Measurements from ENCODE around the gene MTCL1.

MTCL1 gene

DNA sequence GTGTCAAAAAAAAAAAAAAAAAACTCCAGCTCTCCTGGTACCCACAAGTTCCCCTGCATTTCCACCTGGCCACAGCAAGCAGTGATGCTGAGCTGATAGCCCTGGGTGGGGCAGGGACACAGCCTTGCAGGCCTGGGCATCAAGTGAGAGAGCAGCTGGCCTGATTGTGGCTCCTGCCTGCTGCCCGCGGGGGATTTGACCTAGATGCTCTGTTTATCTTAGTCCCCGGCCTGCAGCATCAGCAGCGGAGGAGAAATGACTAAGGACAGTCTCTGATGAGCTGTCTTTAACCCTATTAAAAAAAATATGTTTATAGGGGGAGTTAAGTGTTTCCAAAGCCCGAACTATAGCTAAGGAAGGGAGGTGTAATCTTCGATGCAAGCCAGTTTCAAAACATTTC, 102.6 kb downstream of the MTCL1 start:
- TF ChIP-seq, protein P1, sequence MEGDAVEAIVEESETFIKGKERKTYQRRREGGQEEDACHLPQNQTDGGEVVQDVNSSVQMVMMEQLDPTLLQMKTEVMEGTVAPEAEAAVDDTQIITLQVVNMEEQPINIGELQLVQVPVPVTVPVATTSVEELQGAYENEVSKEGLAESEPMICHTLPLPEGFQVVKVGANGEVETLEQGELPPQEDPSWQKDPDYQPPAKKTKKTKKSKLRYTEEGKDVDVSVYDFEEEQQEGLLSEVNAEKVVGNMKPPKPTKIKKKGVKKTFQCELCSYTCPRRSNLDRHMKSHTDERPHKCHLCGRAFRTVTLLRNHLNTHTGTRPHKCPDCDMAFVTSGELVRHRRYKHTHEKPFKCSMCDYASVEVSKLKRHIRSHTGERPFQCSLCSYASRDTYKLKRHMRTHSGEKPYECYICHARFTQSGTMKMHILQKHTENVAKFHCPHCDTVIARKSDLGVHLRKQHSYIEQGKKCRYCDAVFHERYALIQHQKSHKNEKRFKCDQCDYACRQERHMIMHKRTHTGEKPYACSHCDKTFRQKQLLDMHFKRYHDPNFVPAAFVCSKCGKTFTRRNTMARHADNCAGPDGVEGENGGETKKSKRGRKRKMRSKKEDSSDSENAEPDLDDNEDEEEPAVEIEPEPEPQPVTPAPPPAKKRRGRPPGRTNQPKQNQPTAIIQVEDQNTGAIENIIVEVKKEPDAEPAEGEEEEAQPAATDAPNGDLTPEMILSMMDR (IDR thresholded peaks at IDR 0.05; ENCODE audit: low read depth, low read length), result no peak
- no peak for DNase-seq (ENCODE audit: low read depth in 2 of 2)
- H3K4me3 ChIP-seq (replicated peaks in 1 of 2; ENCODE audit: low read depth in 2 of 2, low read length in 2 of 2), result no peak overlapping the region

DNA sequence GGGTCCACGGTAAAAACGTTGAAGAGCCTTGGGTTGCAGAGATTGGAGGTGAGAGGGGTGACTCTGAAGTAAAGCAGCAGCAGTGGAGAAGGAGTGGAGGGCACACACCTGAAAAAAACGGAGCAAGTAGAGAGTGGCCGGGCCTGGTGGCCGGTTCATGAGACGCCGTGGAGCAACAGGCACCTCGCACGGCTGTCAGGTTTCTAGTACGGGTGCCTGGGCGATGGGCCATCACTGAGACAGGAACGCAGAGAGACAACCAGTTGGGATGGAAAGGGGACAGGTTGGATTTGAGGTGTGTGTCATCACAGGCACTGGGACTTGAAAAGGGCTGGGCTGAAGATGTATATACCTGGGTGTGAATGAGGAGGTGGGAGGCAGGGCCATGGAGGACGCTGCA, 104.2 kb downstream of the MTCL1 start:
- DNase-seq (ENCODE audit: low read depth in 2 of 2), result no peak
- H3K4me3 ChIP-seq (replicated peaks in 1 of 2; ENCODE audit: low read depth in 2 of 2, low read length in 2 of 2), result no peak overlapping the region
- TF ChIP-seq, protein P1 (IDR thresholded peaks at IDR 0.05; ENCODE audit: low read depth, low read length), result no peak

DNA sequence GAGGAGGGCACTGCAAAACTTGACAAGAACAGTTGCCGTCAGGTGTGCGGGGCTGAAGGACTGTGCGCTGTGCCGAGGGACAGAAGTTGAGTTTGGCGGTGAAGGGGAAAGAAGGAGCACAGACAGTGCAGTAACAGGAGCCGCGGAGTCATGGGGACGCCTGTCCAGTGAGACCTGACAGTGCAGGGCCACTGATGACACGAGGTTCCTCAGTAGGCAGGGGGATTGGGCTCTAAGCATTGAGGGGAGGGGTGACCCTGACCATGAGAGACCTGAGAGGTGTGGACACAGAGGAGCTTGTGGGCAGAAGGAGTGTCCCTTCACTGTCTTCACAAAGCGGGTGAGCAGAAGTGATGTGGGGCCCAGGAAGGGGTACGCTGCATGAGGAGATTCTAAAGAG, 104.8 kb downstream of the MTCL1 start:
- no peak for DNase-seq (ENCODE audit: low read depth in 2 of 2)
- no peak overlapping the region for H3K4me3 ChIP-seq (replicated peaks in 1 of 2; ENCODE audit: low read depth in 2 of 2, low read length in 2 of 2)
- TF ChIP-seq, protein P1 (IDR thresholded peaks at IDR 0.05; ENCODE audit: low read depth, low read length), result no peak

DNA sequence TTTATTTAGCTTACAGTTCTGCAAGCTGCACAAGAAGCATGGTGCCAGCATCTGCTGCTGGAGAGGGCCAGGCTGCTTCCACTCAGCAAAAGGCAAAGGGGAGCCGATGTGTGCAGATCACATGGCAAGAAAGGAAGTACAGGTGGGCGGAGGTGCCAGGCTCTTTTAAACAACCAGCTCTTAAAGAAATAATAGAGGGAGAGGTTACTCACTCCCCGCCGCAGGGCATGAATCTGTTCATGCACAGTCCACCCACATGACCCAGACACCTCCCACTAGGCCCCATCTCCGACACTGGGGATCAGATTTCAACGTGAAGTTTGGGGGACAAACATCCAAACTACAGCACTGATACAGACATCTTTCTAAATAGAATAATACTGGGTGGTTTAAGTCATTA, 105.8 kb downstream of the MTCL1 start:
- DNase-seq (ENCODE audit: low read depth in 2 of 2), result no peak
- TF ChIP-seq, protein P1 (IDR thresholded peaks at IDR 0.05; ENCODE audit: low read depth, low read length), result no peak
- no peak overlapping the region for H3K4me3 ChIP-seq (replicated peaks in 1 of 2; ENCODE audit: low read depth in 2 of 2, low read length in 2 of 2)

DNA sequence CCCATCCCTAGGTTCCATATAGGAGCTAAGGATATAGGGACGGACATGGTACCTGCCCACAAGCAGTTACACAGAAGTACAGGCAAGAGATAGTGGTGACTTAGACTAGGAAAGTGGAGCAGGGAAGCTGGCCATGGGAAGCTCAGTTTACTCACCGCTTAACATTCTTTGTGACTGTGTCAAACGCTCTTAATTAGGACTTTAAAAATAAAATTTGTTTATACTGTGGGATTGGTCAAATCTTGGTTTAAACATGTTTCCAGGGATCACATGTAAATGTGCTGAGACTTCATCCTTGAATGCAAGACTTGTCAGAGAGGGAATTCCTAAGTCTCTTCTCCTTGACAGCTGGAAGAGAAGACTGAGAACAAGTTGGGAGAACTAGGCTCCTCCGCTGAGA, 107.3 kb downstream of the MTCL1 start:
- TF ChIP-seq, protein P1 (IDR thresholded peaks at IDR 0.05; ENCODE audit: low read depth, low read length), result no peak
- H3K4me3 ChIP-seq (replicated peaks in 1 of 2; ENCODE audit: low read depth in 2 of 2, low read length in 2 of 2), result no peak overlapping the region
- DNase-seq (ENCODE audit: low read depth in 2 of 2), result no peak

DNA sequence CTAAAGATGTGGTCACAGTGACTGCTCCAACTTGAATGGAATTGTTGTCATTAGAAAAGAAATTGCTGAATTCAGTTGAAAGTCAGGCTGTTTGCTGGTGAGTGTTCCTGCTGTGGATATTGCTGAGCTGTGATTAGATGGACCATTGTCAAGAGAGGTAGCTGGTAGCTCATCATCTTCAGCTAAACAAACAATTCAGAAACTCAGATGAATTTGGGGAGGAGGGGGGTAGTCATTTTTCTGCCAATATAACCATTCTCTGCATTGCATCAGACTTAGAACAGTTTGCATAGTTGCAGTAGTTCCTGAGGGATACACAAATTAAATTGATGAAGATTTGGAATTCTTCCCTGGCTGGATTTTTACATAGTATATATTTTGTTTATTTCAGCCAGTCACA, 108.3 kb downstream of the MTCL1 start:
- no peak for DNase-seq (ENCODE audit: low read depth in 2 of 2)
- TF ChIP-seq, protein P1 (IDR thresholded peaks at IDR 0.05; ENCODE audit: low read depth, low read length), result no peak

DNA sequence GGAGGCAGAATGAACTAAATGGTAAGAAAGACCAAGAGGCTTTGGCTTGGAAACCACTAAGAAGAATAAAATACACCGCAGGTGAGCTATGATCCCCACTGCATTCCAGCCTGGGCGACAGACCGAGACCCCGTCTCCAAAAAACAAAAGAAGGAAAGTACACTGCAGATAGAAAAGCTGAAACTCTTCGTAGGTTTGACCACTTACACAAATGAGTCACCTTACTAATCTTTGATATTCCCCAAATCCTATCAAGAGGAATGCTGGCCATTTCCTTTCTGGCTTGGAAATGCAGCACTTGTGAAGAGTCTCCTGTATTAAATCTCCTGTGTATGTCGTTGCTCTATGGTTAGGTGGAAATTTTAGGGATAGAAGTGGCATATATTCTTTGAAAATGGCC, 108.8 kb downstream of the MTCL1 start:
- DNase-seq (ENCODE audit: low read depth in 2 of 2), result peak in 1 of 2 donors; percentile 77
- H3K4me3 ChIP-seq (replicated peaks in 1 of 2; ENCODE audit: low read depth in 2 of 2, low read length in 2 of 2), result no peak overlapping the region
- TF ChIP-seq, protein P1 (IDR thresholded peaks at IDR 0.05; ENCODE audit: low read depth, low read length), result no peak

More for the DNA sequence above, 108.3 kb downstream of the MTCL1 start:
- H3K4me3 ChIP-seq (replicated peaks in 1 of 2; ENCODE audit: low read depth in 2 of 2, low read length in 2 of 2), result no peak overlapping the region

Measured in cardiac fibroblast (primary cell).